ENCODE measurements around the gene NLGN1.

DNA sequence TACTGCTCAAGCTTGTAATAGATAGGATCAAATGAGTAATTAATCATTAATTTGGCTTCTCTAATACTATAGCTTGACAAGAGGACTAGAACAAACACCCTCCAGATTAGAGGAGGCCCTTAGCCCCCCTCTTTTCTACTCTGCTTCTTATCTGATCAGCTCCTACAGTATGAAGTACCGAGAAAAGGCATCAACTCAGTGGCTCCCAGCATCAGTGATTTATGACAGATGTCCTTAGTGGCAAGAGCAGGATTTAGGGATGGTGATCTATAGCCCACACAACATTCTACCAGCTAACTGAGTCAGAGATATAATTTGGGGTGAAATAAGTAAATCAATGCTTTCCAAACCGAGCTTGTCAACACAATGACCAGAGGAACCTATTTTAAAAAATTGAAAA lies 541.1 kb downstream of the NLGN1 start:
- TF ChIP-seq POLR2AphosphoS5 (IDR thresholded peaks at IDR 0.05; ENCODE audit: low read depth, low read length), result no peak
- TF ChIP-seq, protein P1, sequence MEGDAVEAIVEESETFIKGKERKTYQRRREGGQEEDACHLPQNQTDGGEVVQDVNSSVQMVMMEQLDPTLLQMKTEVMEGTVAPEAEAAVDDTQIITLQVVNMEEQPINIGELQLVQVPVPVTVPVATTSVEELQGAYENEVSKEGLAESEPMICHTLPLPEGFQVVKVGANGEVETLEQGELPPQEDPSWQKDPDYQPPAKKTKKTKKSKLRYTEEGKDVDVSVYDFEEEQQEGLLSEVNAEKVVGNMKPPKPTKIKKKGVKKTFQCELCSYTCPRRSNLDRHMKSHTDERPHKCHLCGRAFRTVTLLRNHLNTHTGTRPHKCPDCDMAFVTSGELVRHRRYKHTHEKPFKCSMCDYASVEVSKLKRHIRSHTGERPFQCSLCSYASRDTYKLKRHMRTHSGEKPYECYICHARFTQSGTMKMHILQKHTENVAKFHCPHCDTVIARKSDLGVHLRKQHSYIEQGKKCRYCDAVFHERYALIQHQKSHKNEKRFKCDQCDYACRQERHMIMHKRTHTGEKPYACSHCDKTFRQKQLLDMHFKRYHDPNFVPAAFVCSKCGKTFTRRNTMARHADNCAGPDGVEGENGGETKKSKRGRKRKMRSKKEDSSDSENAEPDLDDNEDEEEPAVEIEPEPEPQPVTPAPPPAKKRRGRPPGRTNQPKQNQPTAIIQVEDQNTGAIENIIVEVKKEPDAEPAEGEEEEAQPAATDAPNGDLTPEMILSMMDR (IDR thresholded peaks at IDR 0.05), result no peak
- TF ChIP-seq, protein P2, sequence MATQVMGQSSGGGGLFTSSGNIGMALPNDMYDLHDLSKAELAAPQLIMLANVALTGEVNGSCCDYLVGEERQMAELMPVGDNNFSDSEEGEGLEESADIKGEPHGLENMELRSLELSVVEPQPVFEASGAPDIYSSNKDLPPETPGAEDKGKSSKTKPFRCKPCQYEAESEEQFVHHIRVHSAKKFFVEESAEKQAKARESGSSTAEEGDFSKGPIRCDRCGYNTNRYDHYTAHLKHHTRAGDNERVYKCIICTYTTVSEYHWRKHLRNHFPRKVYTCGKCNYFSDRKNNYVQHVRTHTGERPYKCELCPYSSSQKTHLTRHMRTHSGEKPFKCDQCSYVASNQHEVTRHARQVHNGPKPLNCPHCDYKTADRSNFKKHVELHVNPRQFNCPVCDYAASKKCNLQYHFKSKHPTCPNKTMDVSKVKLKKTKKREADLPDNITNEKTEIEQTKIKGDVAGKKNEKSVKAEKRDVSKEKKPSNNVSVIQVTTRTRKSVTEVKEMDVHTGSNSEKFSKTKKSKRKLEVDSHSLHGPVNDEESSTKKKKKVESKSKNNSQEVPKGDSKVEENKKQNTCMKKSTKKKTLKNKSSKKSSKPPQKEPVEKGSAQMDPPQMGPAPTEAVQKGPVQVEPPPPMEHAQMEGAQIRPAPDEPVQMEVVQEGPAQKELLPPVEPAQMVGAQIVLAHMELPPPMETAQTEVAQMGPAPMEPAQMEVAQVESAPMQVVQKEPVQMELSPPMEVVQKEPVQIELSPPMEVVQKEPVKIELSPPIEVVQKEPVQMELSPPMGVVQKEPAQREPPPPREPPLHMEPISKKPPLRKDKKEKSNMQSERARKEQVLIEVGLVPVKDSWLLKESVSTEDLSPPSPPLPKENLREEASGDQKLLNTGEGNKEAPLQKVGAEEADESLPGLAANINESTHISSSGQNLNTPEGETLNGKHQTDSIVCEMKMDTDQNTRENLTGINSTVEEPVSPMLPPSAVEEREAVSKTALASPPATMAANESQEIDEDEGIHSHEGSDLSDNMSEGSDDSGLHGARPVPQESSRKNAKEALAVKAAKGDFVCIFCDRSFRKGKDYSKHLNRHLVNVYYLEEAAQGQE (IDR thresholded peaks at IDR 0.05; ENCODE audit: insufficient read depth in 1 of 2, low read depth in 2 of 2, low read length in 1 of 2), result no peak
- no peak for TF ChIP-seq SIN3A (IDR thresholded peaks at IDR 0.05; ENCODE audit: borderline replicate concordance, insufficient read depth, low read depth, low read length)

Data from Panc1 (cell line).